Heart right ventricle (tissue), 16 donors: ENCODE measurements around the gene ZNF750. TPM values are rescaled to one million over a fixed set of nuclear protein-coding genes. Genes with fewer than 3 reads are reported as not detected.
A peak's percentile ranks its signal among the peaks of the same experiment; 100 is the strongest.

ENCODE experiments used
- ATAC-seq, 8 donors: fragments of 200-7000 bp; cut with Tn5 transposase; one replicate each; pipeline ENCODE4 v1.9.1; 2020; ENCODE audit warnings: mild to moderate bottlenecking in 8 of 8, moderate library complexity in 8 of 8, moderate number of reproducible peaks in 1 of 8
- DNase-seq, 2 donors: peaks; one replicate each; pipeline ENCODE4 v3.0.0-alpha.2; 2020
- H3K27ac ChIP-seq, 10 donors: fragments of 200-600 bp; sonication (generic) in 2 of 10; one replicate each; pipeline versions ENCODE4 v1.5.0 to v1.8.0; 2020 to 2022; ENCODE audit warnings: mild to moderate bottlenecking in 3 of 10
- H3K27me3 ChIP-seq, 7 donors: fragments of 200-600 bp; one replicate each; pipeline ENCODE4 v1.8.0; 2021 to 2022; ENCODE audit warnings: mild to moderate bottlenecking in 2 of 7
- H3K36me3 ChIP-seq, 9 donors: fragments of 200-600 bp; sonication (generic) in 1 of 9; one replicate each; pipeline versions ENCODE4 v1.5.0 to v1.8.0; 2020 to 2022; ENCODE audit warnings: mild to moderate bottlenecking in 2 of 9
- H3K4me1 ChIP-seq, 9 donors: fragments of 200-600 bp; sonication (generic) in 1 of 9; one replicate each; pipeline versions ENCODE4 v1.5.0 to v1.8.0; 2020 to 2022; ENCODE audit warnings: mild to moderate bottlenecking in 4 of 9
- H3K4me3 ChIP-seq, 10 donors: fragments of 200-600 bp; sonication (generic) in 2 of 10; one replicate each; pipeline versions ENCODE4 v1.5.0 to v1.8.0; 2020 to 2022; ENCODE audit warnings: mild to moderate bottlenecking in 7 of 10, moderate library complexity in 2 of 10
- H3K9me3 ChIP-seq, 11 donors: fragments of 200-600 bp in 10 of 11; sonication (generic) in 2 of 11; one replicate each; pipeline versions ENCODE4 v1.5.0 to v1.8.0; 2013 to 2022; ENCODE audit warnings: mild to moderate bottlenecking in 2 of 11, control low read depth in 1 of 11, moderate library complexity in 1 of 11
- CTCF ChIP-seq, 9 donors: fragments of 200-600 bp; sonication (generic) in 2 of 9; IDR thresholded peaks; one replicate each; pipeline versions ENCODE4 v1.5.0 to v1.8.0; 2021 to 2022; ENCODE audit warnings: antibody characterized with exemption in 9 of 9, mild to moderate bottlenecking in 5 of 9, moderate library complexity in 1 of 9
- WGBS, 2 donors: extraction: QIAGEN DNeasy Blood & Tissue Kit; methylation state at CpG; one replicate each; pipeline ENCODE4 v1.1.7; 2013; ENCODE audit warnings: inconsistent platforms in 1 of 2; 5-methylcytosine and 5-hydroxymethylcytosine counted together
- intact Hi-C, 10 donors: fragments of 100-400 bp; cut with DNase I; formaldehyde crosslinking; loops; one replicate each; pipeline versions ENCODE4 v1.11.1 to v1.14.2; 2022
- polyA plus RNA-seq, 2 donors: library from polyadenylated mRNA; stranded (reverse); fragments of 200-250 nt; gene quantifications; one replicate each; pipeline ENCODE4 v1.2.3, GENCODE V29; 2013
- total RNA-seq, 10 donors: library from RNA; stranded (reverse); fragmentation: NEBNext Ultra II Directional in 3 of 10; extraction: Animal tissue kit (Norgen Biotek cat#: 25700) in 3 of 10; gene quantifications; one replicate each; pipeline versions ENCODE4 v1.2.1 to v1.2.4, GENCODE V29; 2021 to 2023
- donor health status: Arrhythmogenic right ventricular cardiomyopathy.
- donor health status: ischemic (EF 13 %, LVEDD 7.1; RV severe dilation, severe dysfunction).
- donor health status: healthy with polysubstance abuse.
- donor health status: DM: no; HTN: yes; CAD: no.
- donor health status: DM: no; HTN: no; CAD: no.
- donor health status: ischemic (EF 25% LVEDD 6.9; RV normal size, moderate dysfunction).
- donor health status: ischemic (EF 25% LVEDD 5.7; RV mildly dilated, moderate dysfunction).
- donor health status: healthy.
- donor health status: DM: yes; HTN: yes; CAD: no.
- donor health status: Ischemic cardiomyopathy.
- donor health status: ischemic (EF 35%, LVEDD 5.7; RV mildly dilated, moderate dysfunction).
- donor health status: nonischemic (EF 11% LVEDD 7.7; RV severe dilation, severe dysfunction).
- donor health status: DM: yes; HTN: yes; CAD: no.
- donor health status: PGD.
- donor health status: ischemic (EF 29% LVEDD 5.4; RV normal size, mild dysfunction).
- donor health status: nonischemic (EF 23%, LVEDD 6.1; RV moderate dilation, normal function).

Gene ZNF750
- total and polyA plus RNA-seq, 12 donors: 0.11 to 0.20 (median 0.15) TPM; not detected in 7

GRCh38 chr17:82835122-82835521, 4.7 kb downstream of the ZNF750 start:
- peaks cover 10 to 49% (median 36%) of the 10 kb centered on the region in 9 donors for H3K4me1 ChIP-seq
- no peaks in the 10 kb centered on the region for H3K9me3 ChIP-seq
- peak overlapping the region in 5 of 10 donors; percentile 15 to 73 (median 33) for H3K27ac ChIP-seq

GRCh38 chr17:82832881-82833475, 6.8 kb downstream of the ZNF750 start:
- H3K9me3 ChIP-seq: no peaks in the 10 kb centered on the region
- DNase-seq (no peak), ATAC-seq (no peak)
- H3K27me3 ChIP-seq: no peaks in the 10 kb centered on the region
- intact Hi-C loops: loop anchor here in 1 of 10 donors (5.0 kb wide), 1 partner anchor 36 kb away; no protein-coding TSS in a partner anchor
- H3K27ac ChIP-seq: peak overlapping the region in 9 of 10 donors; percentile 11 to 80 (median 58)
- TF ChIP-seq CTCF (IDR thresholded peaks at IDR 0.05): no peak
- H3K36me3 ChIP-seq: peaks cover 0 to 30% (median 0%) of the 10 kb centered on the region in 9 donors
- peak overlapping the region in 8 of 10 donors; percentile 35 to 47 (median 39) for H3K4me3 ChIP-seq
- H3K4me1 ChIP-seq: peaks cover 8 to 52% (median 35%) of the 10 kb centered on the region in 9 donors
- WGBS, 2 donors: 84 to 91% methylated on average over 20 of the region's 20 CpGs

More at GRCh38 chr17:82835122-82835521, 4.7 kb downstream of the ZNF750 start:
- H3K27me3 ChIP-seq: no peaks in the 10 kb centered on the region
- 65 to 75% methylated on average over 9 of the region's 9 CpGs for WGBS, 2 donors
- H3K36me3 ChIP-seq: peaks cover 0 to 19% (median 0%) of the 10 kb centered on the region in 9 donors
- TF ChIP-seq CTCF (IDR thresholded peaks at IDR 0.05): no peak
- intact Hi-C loops: no loop called here
- no peak for DNase-seq
- peak overlapping the region in 1 of 10 donors; percentile 8 for H3K4me3 ChIP-seq
- peak in 1 of 8 donors; percentile 39 for ATAC-seq

GRCh38 chr17:82832411-82832810, 7.4 kb downstream of the ZNF750 start:
- DNase-seq: no peak
- ATAC-seq: no peak
- peak overlapping the region in 9 of 10 donors; percentile 11 to 80 (median 58) for H3K27ac ChIP-seq
- H3K36me3 ChIP-seq: peaks cover 0 to 32% (median 0%) of the 10 kb centered on the region in 9 donors
- H3K4me1 ChIP-seq: peaks cover 3 to 46% (median 29%) of the 10 kb centered on the region in 9 donors
- intact Hi-C loops: loop anchor here in 1 of 10 donors (5.0 kb wide), 1 partner anchor 35 kb away; no protein-coding TSS in a partner anchor
- H3K27me3 ChIP-seq: no peaks in the 10 kb centered on the region
- no peak for TF ChIP-seq CTCF (IDR thresholded peaks at IDR 0.05)
- H3K4me3 ChIP-seq: peak overlapping the region in 8 of 10 donors; percentile 35 to 47 (median 39)
- no peaks in the 10 kb centered on the region for H3K9me3 ChIP-seq
- 77 to 85% methylated on average over 20 of the region's 20 CpGs for WGBS, 2 donors

- 79 to 91% methylated on average over 18 of the region's 18 CpGs for WGBS, 2 donors
Measured at GRCh38 chr17:82831818-82832200, 8.0 kb downstream of the ZNF750 start.

More at GRCh38 chr17:82831818-82832200, 8.0 kb downstream of the ZNF750 start:
- TF ChIP-seq CTCF (IDR thresholded peaks at IDR 0.05): no peak
- intact Hi-C loops: loop anchor here in 1 of 10 donors (5.0 kb wide), 1 partner anchor 35 kb away; no protein-coding TSS in a partner anchor
- H3K4me3 ChIP-seq: peak overlapping the region in 9 of 10 donors; percentile 35 to 47 (median 39)
- no peaks in the 10 kb centered on the region for H3K27me3 ChIP-seq
- ATAC-seq: no peak
- peak overlapping the region in 9 of 10 donors; percentile 50 to 80 (median 64) for H3K27ac ChIP-seq
- H3K4me1 ChIP-seq: peaks cover 0 to 40% (median 24%) of the 10 kb centered on the region in 9 donors
- peaks cover 0 to 35% (median 0%) of the 10 kb centered on the region in 9 donors for H3K36me3 ChIP-seq
- no peak for DNase-seq
- H3K9me3 ChIP-seq: no peaks in the 10 kb centered on the region
